ENCODE data around the gene SLC17A6. TPM values are rescaled to one million over a fixed set of nuclear protein-coding genes. Genes with fewer than 3 reads are reported as not detected.

The SLC17A6 gene
- polyA plus RNA-seq, 1 donor from 2014 or later = 3.3 TPM

GRCh38 chr11:22343032-22343324, 4.8 kb downstream of the SLC17A6 start:
- Histone ChIP-seq H3K4me3 (ENCODE audit: low read length) (peak overlapping the region; percentile 50), H4K20me1 (ENCODE audit: insufficient read depth) (no peaks in the 10 kb centered on the region), H3K27me3 (ENCODE audit: insufficient read depth, low read depth, low read length) (peaks cover 74% of the 10 kb centered on the region), H2AFZ (ENCODE audit: low read depth, low read length) (no peak overlapping the region), H3K36me3 (ENCODE audit: insufficient read depth, low read length) (no peaks in the 10 kb centered on the region), H3K79me2 (replicated peaks; ENCODE audit: insufficient read depth, low read length) (no peaks in the 10 kb centered on the region), H3F3A (ENCODE audit: insufficient read depth, low read length, poor library complexity, severe bottlenecking) (no peaks in the 10 kb centered on the region), H3K4me2 (ENCODE audit: low read length) (no peak overlapping the region), H3K9ac (ENCODE audit: low read length) (peak overlapping the region; percentile 2), H3K9me2 (ENCODE audit: insufficient read depth, low read length) (no peaks in the 10 kb centered on the region), H3K27ac (ENCODE audit: low read length) (no peak overlapping the region), H3K9me3 (ENCODE audit: low read length) (no peaks in the 10 kb centered on the region)
- TF ChIP-seq RAD21 (conservative IDR thresholded peaks at IDR 0.05) = no peak
- TF ChIP-seq POLR2AphosphoS5 (IDR thresholded peaks at IDR 0.05) = peak; percentile 40

GRCh38 chr11:22343371-22344032, 5.3 kb downstream of the SLC17A6 start:
- Histone ChIP-seq H3K4me3 (ENCODE audit: low read length) (peak overlapping the region; percentile 50), H3K9me3 (ENCODE audit: low read length) (no peaks in the 10 kb centered on the region), H3K9me2 (ENCODE audit: insufficient read depth, low read length) (no peaks in the 10 kb centered on the region), H3K36me3 (ENCODE audit: insufficient read depth, low read length) (no peaks in the 10 kb centered on the region), H3K4me2 (ENCODE audit: low read length) (no peak overlapping the region), H3K79me2 (replicated peaks; ENCODE audit: insufficient read depth, low read length) (no peaks in the 10 kb centered on the region), H4K20me1 (ENCODE audit: insufficient read depth) (no peaks in the 10 kb centered on the region), H3K27ac (ENCODE audit: low read length) (no peak overlapping the region), H3F3A (ENCODE audit: insufficient read depth, low read length, poor library complexity, severe bottlenecking) (no peaks in the 10 kb centered on the region), H2AFZ (ENCODE audit: low read depth, low read length) (no peak overlapping the region), H3K9ac (ENCODE audit: low read length) (peak overlapping the region; percentile 2), H3K27me3 (ENCODE audit: insufficient read depth, low read depth, low read length) (peaks cover 69% of the 10 kb centered on the region)
- TF ChIP-seq MXI1 (conservative IDR thresholded peaks at IDR 0.05; ENCODE audit: poor library complexity, severe bottlenecking) (no peak), EZH2 (IDR thresholded peaks at IDR 0.05; ENCODE audit: borderline replicate concordance, insufficient read depth, low read length, poor library complexity, severe bottlenecking) (peak; percentile 27), EP300 (conservative IDR thresholded peaks at IDR 0.05; ENCODE audit: poor library complexity, severe bottlenecking) (no peak)

DNA sequence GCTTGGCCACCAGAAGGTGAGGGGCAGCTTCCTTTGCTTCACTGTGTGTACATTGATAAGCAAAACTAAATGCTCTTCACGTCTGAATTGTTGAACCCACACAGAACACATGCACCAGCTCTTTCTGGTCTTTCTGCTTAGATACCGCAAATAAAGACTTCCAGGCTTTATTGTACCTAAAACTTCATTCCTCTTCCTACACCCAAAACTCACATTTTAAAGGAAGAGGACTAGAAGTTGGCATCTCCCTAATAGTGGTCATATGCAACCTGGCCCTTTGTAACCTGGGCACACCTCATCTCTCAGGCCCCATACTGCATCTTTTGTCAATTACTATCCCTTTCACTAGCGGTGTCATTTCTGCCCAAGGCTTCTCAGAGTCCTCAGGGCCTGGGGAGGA, 5.9 kb downstream of the SLC17A6 start:
- H3K27me3 ChIP-seq (ENCODE audit: insufficient read depth, low read depth, low read length) = peaks cover 65% of the 10 kb centered on the region

More for the DNA sequence above, 5.9 kb downstream of the SLC17A6 start:
- Histone ChIP-seq H3K9me2 (ENCODE audit: insufficient read depth, low read length) (no peaks in the 10 kb centered on the region), H3K9me3 (ENCODE audit: low read length) (no peaks in the 10 kb centered on the region), H3K36me3 (ENCODE audit: insufficient read depth, low read length) (no peaks in the 10 kb centered on the region), H3K27ac (ENCODE audit: low read length) (no peak overlapping the region), H3K79me2 (replicated peaks; ENCODE audit: insufficient read depth, low read length) (no peaks in the 10 kb centered on the region), H3K4me2 (ENCODE audit: low read length) (no peak overlapping the region), H4K20me1 (ENCODE audit: insufficient read depth) (no peaks in the 10 kb centered on the region), H3K9ac (ENCODE audit: low read length) (no peak overlapping the region), H3K4me3 (ENCODE audit: low read length) (peak overlapping the region; percentile 50), H2AFZ (ENCODE audit: low read depth, low read length) (no peak overlapping the region), H3F3A (ENCODE audit: insufficient read depth, low read length, poor library complexity, severe bottlenecking) (no peaks in the 10 kb centered on the region)
- TF ChIP-seq, protein P1, sequence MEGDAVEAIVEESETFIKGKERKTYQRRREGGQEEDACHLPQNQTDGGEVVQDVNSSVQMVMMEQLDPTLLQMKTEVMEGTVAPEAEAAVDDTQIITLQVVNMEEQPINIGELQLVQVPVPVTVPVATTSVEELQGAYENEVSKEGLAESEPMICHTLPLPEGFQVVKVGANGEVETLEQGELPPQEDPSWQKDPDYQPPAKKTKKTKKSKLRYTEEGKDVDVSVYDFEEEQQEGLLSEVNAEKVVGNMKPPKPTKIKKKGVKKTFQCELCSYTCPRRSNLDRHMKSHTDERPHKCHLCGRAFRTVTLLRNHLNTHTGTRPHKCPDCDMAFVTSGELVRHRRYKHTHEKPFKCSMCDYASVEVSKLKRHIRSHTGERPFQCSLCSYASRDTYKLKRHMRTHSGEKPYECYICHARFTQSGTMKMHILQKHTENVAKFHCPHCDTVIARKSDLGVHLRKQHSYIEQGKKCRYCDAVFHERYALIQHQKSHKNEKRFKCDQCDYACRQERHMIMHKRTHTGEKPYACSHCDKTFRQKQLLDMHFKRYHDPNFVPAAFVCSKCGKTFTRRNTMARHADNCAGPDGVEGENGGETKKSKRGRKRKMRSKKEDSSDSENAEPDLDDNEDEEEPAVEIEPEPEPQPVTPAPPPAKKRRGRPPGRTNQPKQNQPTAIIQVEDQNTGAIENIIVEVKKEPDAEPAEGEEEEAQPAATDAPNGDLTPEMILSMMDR (IDR thresholded peaks at IDR 0.05; ENCODE audit: poor library complexity, severe bottlenecking) = no peak
- TF ChIP-seq RAD21 (conservative IDR thresholded peaks at IDR 0.05) = no peak
- TF ChIP-seq MXI1 (conservative IDR thresholded peaks at IDR 0.05; ENCODE audit: poor library complexity, severe bottlenecking) = no peak
- no peak for TF ChIP-seq REST (IDR thresholded peaks at IDR 0.05; ENCODE audit: borderline replicate concordance)
- TF ChIP-seq TAF1 (IDR thresholded peaks at IDR 0.05; ENCODE audit: low read depth) = no peak
- TF ChIP-seq SMC3 (conservative IDR thresholded peaks at IDR 0.05; ENCODE audit: poor library complexity) = no peak
- no peak for TF ChIP-seq EP300 (conservative IDR thresholded peaks at IDR 0.05; ENCODE audit: poor library complexity, severe bottlenecking)
- no peak for TF ChIP-seq EZH2 (IDR thresholded peaks at IDR 0.05; ENCODE audit: borderline replicate concordance, insufficient read depth, low read length, poor library complexity, severe bottlenecking)
- no peak for TF ChIP-seq POLR2AphosphoS5 (IDR thresholded peaks at IDR 0.05)

Measured in neural cell (in vitro differentiated cells).